ENCODE results near the gene ASB6. TPM values are rescaled to one million over a fixed set of nuclear protein-coding genes. Genes with fewer than 3 reads are reported as not detected.

Gene ASB6
- total and polyA plus RNA-seq, 2 experiments from 2014 or later = 8.8 to 19.8 TPM

DNA sequence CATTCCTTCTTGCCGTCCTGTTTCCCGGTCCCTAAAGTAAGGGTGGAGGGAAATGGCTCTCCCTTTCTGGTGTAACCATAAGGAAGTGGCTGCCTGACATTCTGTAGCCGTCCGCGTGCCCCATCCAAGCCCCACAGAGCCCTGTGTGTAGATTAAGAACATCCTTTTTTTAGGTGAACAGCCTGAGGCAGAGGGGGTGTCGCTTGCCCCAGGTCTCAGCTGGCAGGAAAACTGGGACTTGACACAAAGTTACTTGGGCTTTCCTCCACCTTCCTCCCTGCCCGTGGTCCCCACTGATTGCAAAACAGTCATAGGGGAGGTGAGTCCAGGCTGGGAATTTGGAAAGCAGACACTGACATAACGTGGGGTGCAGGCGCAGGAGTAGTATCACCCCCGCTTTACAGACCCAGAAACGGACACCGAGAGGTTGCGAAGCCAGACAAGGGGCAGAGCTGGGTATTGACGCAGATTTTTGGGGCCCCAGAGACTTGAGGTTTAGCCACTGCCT, 43.8 kb downstream of the ASB6 start:
- H3K27ac Mint-ChIP-seq = no peak overlapping the region

More for the DNA sequence above, 43.8 kb downstream of the ASB6 start:
- no peaks in the 10 kb centered on the region for H3K9me2 ChIP-seq (ENCODE audit: insufficient read depth)
- DNase-seq (ENCODE audit: low spot score) (no peak), ATAC-seq (no peak)
- H3F3A ChIP-seq (replicated peaks; ENCODE audit: low read depth) = 0 out of 2 replicates have a peak, but pooled peaks cover 2% of the 10 kb centered on the region
- Mint-ChIP-seq H3K36me3 (ENCODE audit: low read depth) (no peaks in the 10 kb centered on the region), H3K27me3 (ENCODE audit: insufficient read depth, low read depth, poor library complexity) (peaks cover 56% of the 10 kb centered on the region), H3K4me3 (peak overlapping the region; percentile 62), H3K4me1 (peaks cover 27% of the 10 kb centered on the region), H3K9me3 (no peaks in the 10 kb centered on the region)
- no peaks in the 10 kb centered on the region for H3K79me2 ChIP-seq (replicated peaks; ENCODE audit: insufficient read depth)
- peak overlapping the region; percentile 89 for H3K4me3 ChIP-seq
- no peaks in the 10 kb centered on the region for H4K20me1 ChIP-seq (replicated peaks; ENCODE audit: insufficient read depth)
- H3K27me3 ChIP-seq (ENCODE audit: insufficient read depth) = peaks cover 49% of the 10 kb centered on the region
- H3K27ac ChIP-seq (ENCODE audit: low read depth) = no peak overlapping the region
- TF ChIP-seq, protein P1, sequence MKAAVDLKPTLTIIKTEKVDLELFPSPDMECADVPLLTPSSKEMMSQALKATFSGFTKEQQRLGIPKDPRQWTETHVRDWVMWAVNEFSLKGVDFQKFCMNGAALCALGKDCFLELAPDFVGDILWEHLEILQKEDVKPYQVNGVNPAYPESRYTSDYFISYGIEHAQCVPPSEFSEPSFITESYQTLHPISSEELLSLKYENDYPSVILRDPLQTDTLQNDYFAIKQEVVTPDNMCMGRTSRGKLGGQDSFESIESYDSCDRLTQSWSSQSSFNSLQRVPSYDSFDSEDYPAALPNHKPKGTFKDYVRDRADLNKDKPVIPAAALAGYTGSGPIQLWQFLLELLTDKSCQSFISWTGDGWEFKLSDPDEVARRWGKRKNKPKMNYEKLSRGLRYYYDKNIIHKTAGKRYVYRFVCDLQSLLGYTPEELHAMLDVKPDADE (IDR thresholded peaks at IDR 0.05) = no peak
- TF ChIP-seq, protein P2, sequence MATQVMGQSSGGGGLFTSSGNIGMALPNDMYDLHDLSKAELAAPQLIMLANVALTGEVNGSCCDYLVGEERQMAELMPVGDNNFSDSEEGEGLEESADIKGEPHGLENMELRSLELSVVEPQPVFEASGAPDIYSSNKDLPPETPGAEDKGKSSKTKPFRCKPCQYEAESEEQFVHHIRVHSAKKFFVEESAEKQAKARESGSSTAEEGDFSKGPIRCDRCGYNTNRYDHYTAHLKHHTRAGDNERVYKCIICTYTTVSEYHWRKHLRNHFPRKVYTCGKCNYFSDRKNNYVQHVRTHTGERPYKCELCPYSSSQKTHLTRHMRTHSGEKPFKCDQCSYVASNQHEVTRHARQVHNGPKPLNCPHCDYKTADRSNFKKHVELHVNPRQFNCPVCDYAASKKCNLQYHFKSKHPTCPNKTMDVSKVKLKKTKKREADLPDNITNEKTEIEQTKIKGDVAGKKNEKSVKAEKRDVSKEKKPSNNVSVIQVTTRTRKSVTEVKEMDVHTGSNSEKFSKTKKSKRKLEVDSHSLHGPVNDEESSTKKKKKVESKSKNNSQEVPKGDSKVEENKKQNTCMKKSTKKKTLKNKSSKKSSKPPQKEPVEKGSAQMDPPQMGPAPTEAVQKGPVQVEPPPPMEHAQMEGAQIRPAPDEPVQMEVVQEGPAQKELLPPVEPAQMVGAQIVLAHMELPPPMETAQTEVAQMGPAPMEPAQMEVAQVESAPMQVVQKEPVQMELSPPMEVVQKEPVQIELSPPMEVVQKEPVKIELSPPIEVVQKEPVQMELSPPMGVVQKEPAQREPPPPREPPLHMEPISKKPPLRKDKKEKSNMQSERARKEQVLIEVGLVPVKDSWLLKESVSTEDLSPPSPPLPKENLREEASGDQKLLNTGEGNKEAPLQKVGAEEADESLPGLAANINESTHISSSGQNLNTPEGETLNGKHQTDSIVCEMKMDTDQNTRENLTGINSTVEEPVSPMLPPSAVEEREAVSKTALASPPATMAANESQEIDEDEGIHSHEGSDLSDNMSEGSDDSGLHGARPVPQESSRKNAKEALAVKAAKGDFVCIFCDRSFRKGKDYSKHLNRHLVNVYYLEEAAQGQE (IDR thresholded peaks at IDR 0.05; ENCODE audit: unreplicated experiment) = no peak
- TF ChIP-seq, protein P3, sequence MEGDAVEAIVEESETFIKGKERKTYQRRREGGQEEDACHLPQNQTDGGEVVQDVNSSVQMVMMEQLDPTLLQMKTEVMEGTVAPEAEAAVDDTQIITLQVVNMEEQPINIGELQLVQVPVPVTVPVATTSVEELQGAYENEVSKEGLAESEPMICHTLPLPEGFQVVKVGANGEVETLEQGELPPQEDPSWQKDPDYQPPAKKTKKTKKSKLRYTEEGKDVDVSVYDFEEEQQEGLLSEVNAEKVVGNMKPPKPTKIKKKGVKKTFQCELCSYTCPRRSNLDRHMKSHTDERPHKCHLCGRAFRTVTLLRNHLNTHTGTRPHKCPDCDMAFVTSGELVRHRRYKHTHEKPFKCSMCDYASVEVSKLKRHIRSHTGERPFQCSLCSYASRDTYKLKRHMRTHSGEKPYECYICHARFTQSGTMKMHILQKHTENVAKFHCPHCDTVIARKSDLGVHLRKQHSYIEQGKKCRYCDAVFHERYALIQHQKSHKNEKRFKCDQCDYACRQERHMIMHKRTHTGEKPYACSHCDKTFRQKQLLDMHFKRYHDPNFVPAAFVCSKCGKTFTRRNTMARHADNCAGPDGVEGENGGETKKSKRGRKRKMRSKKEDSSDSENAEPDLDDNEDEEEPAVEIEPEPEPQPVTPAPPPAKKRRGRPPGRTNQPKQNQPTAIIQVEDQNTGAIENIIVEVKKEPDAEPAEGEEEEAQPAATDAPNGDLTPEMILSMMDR (conservative IDR thresholded peaks at IDR 0.05; ENCODE audit: low read depth in 2 of 2) = no peak
- no peak for TF ChIP-seq NANOG (IDR thresholded peaks at IDR 0.05; ENCODE audit: borderline replicate concordance)
- no peak for TF ChIP-seq EZH2 (IDR thresholded peaks at IDR 0.05; ENCODE audit: low read depth, unreplicated experiment)
- TF ChIP-seq, protein P4, sequence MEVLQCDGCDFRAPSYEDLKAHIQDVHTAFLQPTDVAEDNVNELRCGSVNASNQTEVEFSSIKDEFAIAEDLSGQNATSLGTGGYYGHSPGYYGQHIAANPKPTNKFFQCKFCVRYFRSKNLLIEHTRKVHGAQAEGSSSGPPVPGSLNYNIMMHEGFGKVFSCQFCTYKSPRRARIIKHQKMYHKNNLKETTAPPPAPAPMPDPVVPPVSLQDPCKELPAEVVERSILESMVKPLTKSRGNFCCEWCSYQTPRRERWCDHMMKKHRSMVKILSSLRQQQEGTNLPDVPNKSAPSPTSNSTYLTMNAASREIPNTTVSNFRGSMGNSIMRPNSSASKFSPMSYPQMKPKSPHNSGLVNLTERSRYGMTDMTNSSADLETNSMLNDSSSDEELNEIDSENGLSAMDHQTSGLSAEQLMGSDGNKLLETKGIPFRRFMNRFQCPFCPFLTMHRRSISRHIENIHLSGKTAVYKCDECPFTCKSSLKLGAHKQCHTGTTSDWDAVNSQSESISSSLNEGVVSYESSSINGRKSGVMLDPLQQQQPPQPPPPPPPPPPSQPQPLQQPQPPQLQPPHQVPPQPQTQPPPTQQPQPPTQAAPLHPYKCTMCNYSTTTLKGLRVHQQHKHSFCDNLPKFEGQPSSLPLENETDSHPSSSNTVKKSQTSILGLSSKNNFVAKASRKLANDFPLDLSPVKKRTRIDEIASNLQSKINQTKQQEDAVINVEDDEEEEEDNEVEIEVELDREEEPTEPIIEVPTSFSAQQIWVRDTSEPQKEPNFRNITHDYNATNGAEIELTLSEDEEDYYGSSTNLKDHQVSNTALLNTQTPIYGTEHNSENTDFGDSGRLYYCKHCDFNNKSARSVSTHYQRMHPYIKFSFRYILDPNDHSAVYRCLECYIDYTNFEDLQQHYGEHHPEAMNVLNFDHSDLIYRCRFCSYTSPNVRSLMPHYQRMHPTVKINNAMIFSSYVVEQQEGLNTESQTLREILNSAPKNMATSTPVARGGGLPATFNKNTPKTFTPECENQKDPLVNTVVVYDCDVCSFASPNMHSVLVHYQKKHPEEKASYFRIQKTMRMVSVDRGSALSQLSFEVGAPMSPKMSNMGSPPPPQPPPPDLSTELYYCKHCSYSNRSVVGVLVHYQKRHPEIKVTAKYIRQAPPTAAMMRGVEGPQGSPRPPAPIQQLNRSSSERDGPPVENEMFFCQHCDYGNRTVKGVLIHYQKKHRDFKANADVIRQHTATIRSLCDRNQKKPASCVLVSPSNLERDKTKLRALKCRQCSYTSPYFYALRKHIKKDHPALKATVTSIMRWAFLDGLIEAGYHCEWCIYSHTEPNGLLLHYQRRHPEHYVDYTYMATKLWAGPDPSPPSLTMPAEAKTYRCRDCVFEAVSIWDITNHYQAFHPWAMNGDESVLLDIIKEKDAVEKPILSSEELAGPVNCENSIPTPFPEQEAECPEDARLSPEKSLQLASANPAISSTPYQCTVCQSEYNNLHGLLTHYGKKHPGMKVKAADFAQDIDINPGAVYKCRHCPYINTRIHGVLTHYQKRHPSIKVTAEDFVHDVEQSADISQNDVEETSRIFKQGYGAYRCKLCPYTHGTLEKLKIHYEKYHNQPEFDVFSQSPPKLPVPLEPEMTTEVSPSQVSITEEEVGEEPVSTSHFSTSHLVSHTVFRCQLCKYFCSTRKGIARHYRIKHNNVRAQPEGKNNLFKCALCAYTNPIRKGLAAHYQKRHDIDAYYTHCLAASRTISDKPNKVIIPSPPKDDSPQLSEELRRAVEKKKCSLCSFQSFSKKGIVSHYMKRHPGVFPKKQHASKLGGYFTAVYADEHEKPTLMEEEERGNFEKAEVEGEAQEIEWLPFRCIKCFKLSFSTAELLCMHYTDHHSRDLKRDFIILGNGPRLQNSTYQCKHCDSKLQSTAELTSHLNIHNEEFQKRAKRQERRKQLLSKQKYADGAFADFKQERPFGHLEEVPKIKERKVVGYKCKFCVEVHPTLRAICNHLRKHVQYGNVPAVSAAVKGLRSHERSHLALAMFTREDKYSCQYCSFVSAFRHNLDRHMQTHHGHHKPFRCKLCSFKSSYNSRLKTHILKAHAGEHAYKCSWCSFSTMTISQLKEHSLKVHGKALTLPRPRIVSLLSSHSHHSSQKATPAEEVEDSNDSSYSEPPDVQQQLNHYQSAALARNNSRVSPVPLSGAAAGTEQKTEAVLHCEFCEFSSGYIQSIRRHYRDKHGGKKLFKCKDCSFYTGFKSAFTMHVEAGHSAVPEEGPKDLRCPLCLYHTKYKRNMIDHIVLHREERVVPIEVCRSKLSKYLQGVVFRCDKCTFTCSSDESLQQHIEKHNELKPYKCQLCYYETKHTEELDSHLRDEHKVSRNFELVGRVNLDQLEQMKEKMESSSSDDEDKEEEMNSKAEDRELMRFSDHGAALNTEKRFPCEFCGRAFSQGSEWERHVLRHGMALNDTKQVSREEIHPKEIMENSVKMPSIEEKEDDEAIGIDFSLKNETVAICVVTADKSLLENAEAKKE (CRISPR knock-in tag; IDR thresholded peaks at IDR 0.05) = no peak
- TF ChIP-seq POLR2AphosphoS5 (IDR thresholded peaks at IDR 0.05; ENCODE audit: low read depth) = no peak
- no peak for TF ChIP-seq EZH2phosphoT487 (IDR thresholded peaks at IDR 0.05; ENCODE audit: unreplicated experiment)
- H3K4me2 ChIP-seq = peak overlapping the region; percentile 96
- H2AFZ ChIP-seq = peak overlapping the region; percentile 56; the same call in 1 of the 2 replicates
- peaks cover 28% of the 10 kb centered on the region for H3K4me1 ChIP-seq (ENCODE audit: insufficient read depth)
- no peaks in the 10 kb centered on the region for H3K36me3 ChIP-seq (ENCODE audit: insufficient read depth)
